T-helper 17 cell (primary cell): ENCODE measurements around the gene MAML3. TPM values are rescaled to one million over a fixed set of nuclear protein-coding genes. Genes with fewer than 3 reads are reported as not detected.

ENCODE experiments used
- ATAC-seq: fragments of 150-1000 bp; cut with Tn5 transposase; 2 replicates; pipeline ENCODE4 v1.10.0; 2021; ENCODE audit warnings: mild to moderate bottlenecking, moderate library complexity
- DNase-seq, 3 donors: peaks; one replicate each; pipeline versions ENCODE4 v3.0.0 to v3.0.0-alpha.2; 2020 to 2021
- H3K9me3 ChIP-seq: one replicate; pipeline ENCODE4 v1.7.0; 2013; ENCODE audit warnings: low read length, mild to moderate bottlenecking; ENCODE audit not compliant: control insufficient read depth, poor library complexity, severe bottlenecking
- H3K27ac Mint-ChIP-seq: one replicate; pipeline ENCODE4 v1.8.0; 2022; ENCODE audit warnings: mild to moderate bottlenecking, moderate library complexity, mixed read lengths
- H3K27me3 Mint-ChIP-seq: one replicate; pipeline ENCODE4 v1.8.0; 2022; ENCODE audit warnings: mixed read lengths
- H3K36me3 Mint-ChIP-seq: one replicate; pipeline ENCODE4 v1.8.0; 2022; ENCODE audit warnings: low read depth, mixed read lengths
- H3K4me1 Mint-ChIP-seq: one replicate; pipeline ENCODE4 v1.8.0; 2022; ENCODE audit warnings: mild to moderate bottlenecking, mixed read lengths
- H3K4me3 Mint-ChIP-seq: one replicate; pipeline ENCODE4 v1.8.0; 2022; ENCODE audit warnings: mild to moderate bottlenecking, moderate library complexity, mixed read lengths
- total RNA-seq, 4 donors: library from RNA in 2 of 4; stranded (reverse) in 2 of 4; gene quantifications; one replicate each; pipeline ENCODE4 v1.2.3 and lab custom pipeline; 2022 to 2026

Gene MAML3
- total RNA-seq, 2 donors from 2014 or later: 1.1 to 4.2 TPM

DNA sequence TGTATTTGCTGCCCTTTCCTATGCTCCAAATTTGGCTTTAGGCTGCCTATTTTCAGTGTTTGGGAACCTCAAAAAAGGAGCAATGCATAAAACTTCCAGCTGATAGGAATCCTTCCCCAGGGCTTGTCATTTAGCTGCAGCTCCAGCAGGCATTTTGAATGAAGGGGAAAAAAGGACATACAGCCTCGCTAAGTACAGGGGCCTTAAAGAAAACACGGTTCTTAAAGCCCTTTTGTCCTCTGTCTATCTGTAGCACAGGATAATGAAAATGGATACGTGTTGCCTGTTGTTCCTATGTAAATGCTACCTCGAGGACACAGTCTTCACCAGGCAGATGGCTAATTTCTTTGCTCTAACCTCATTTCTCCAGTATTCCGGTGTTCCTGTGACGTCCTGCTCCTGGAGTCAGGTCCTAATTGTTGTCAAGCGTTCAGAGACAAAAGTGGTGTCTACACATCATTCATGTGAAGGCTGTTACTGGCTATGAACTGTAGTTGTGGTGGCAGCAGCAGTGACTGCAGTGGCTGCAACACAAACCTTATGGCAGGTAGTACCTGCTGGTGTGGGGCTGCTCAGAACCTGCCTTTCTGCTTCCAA, 371.0 kb downstream of the MAML3 start:
- Mint-ChIP-seq H3K4me3 (no peak overlapping the region), H3K27ac (no peak overlapping the region), H3K27me3 (peaks cover under 1% of the 10 kb centered on the region), H3K36me3 (no peaks in the 10 kb centered on the region), H3K4me1 (no peaks in the 10 kb centered on the region)
- ATAC-seq: no peak
- H3K9me3 ChIP-seq: no peaks in the 10 kb centered on the region
- no peak for DNase-seq

DNA sequence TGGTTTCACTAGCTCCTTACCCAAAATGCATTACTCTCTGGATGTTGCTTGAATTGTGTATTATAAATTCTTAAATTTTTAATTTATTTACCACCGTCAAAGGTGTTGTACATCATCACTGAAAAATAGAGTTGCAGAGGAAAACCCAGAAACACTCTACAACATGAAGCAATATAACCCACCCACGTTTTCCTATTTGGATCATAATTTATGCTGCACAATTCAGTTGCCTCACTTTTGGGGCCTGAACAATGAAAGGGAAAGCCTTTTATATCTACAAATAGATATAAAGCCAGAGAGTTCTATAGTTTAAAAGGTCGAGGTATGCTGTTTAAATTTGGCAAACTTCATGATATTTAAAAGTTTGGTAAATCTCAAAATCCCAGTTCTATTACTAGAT, 372.9 kb downstream of the MAML3 start:
- Mint-ChIP-seq H3K36me3 (no peaks in the 10 kb centered on the region), H3K27ac (no peak overlapping the region), H3K4me3 (no peak overlapping the region), H3K27me3 (peaks cover 4% of the 10 kb centered on the region), H3K4me1 (no peaks in the 10 kb centered on the region)
- H3K9me3 ChIP-seq: no peaks in the 10 kb centered on the region
- DNase-seq: no peak
- no peak for ATAC-seq

DNA sequence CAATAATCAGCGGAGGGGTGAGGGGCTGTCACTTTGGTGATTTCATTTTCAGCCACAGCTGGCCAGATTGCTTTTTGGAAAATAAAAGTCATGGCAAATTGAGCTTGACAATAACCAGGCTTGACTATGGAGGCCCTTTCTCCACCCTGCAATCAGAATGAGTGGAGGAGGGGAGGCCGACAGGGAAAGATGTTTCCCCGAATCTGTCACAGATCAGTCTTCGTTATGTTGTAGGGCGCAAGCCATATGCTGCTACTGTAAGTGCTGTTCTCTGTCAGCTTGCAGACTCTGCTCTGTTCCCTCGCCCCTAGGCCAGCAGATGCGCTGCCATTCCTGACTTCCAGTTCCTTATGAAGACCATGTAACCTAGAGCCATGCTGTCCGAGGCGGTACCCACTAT, 374.3 kb downstream of the MAML3 start:
- ATAC-seq (no peak), DNase-seq (no peak)
- H3K9me3 ChIP-seq: no peaks in the 10 kb centered on the region
- Mint-ChIP-seq H3K27ac (no peak overlapping the region), H3K4me1 (no peaks in the 10 kb centered on the region), H3K27me3 (peaks cover 8% of the 10 kb centered on the region), H3K4me3 (no peak overlapping the region), H3K36me3 (no peaks in the 10 kb centered on the region)

DNA sequence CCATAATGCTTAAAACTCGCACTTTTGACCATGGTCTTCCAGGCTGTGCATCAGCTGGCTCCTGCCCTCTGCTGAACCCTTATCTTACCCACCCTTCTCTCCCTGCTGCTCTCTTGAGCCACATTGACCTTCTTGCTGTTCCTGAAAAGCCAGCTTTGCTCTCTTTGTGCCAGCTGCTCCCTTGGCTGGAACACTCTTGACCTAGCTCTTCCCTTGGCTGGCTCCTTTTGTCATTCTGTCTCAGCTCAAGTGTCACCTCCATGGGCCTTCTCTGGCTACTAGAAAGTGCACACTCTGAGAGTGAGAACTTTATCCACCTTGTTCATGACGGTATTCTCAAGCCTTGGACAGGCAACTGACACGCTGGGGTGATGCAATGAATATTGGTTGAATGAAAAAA, 376.2 kb downstream of the MAML3 start:
- ATAC-seq: no peak
- Mint-ChIP-seq H3K4me3 (no peak overlapping the region), H3K36me3 (no peaks in the 10 kb centered on the region), H3K4me1 (no peaks in the 10 kb centered on the region), H3K27me3 (peaks cover 8% of the 10 kb centered on the region), H3K27ac (no peak overlapping the region)
- H3K9me3 ChIP-seq: no peaks in the 10 kb centered on the region
- DNase-seq: no peak

DNA sequence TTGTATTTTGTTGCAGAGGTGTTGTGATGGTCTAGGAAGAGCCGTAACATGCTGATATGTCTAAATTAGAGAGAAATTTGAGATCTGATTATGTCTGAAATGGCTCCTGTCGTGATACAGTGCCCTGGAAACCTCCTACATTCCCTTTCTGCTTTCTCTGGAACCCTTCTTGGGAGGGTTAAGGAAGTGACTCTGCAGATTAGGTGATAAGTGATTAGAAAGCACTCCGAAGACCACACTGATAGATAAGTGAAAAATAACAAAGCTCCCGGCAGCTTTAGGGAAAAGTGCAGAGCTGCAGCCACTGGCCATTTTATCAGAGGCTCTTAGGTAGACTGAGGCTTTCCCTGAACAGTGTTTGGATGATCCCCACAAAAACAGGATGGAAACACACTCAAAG, 377.7 kb downstream of the MAML3 start:
- Mint-ChIP-seq H3K4me3 (no peak overlapping the region), H3K27me3 (peaks cover 8% of the 10 kb centered on the region), H3K4me1 (no peaks in the 10 kb centered on the region), H3K36me3 (no peaks in the 10 kb centered on the region), H3K27ac (no peak overlapping the region)
- ATAC-seq (no peak), DNase-seq (no peak)
- H3K9me3 ChIP-seq: no peaks in the 10 kb centered on the region

DNA sequence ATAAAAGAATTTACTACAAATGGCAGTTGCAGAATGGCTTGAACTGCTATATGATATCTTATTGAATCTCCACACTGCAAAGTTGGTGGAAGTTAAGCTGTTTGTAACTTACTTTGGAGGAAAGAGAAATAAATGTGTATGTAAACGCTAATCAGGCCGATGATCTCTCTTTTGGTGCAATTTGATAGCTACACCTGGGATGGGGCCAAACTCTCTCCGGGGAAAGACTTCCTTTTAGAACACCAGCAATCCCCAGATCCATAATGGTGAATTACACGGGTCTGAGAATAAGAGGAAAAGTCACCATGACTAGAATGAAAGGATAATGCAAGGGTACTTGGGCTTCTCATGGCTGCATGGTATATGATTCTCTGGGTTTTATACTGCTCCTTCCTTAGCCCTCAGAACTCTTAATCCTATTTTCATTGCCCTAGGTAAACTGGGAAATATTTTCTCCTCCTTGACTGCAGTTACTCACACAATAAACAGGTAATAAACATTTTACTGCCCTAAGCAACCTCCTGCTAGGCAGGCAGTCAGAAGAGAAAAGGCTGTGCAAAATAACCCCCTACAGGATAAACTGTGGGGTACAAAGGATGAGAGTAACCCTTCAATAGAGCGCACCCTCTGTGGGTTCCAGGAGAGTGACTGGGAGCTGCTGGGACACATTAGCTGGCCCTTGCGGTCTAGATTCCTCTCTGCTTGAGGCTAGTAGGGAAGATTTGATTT, 379.1 kb downstream of the MAML3 start:
- DNase-seq (no peak), ATAC-seq (no peak)
- Mint-ChIP-seq H3K27me3 (peaks cover 15% of the 10 kb centered on the region), H3K4me3 (no peak overlapping the region), H3K36me3 (no peaks in the 10 kb centered on the region), H3K4me1 (no peaks in the 10 kb centered on the region), H3K27ac (no peak overlapping the region)
- no peaks in the 10 kb centered on the region for H3K9me3 ChIP-seq

DNA sequence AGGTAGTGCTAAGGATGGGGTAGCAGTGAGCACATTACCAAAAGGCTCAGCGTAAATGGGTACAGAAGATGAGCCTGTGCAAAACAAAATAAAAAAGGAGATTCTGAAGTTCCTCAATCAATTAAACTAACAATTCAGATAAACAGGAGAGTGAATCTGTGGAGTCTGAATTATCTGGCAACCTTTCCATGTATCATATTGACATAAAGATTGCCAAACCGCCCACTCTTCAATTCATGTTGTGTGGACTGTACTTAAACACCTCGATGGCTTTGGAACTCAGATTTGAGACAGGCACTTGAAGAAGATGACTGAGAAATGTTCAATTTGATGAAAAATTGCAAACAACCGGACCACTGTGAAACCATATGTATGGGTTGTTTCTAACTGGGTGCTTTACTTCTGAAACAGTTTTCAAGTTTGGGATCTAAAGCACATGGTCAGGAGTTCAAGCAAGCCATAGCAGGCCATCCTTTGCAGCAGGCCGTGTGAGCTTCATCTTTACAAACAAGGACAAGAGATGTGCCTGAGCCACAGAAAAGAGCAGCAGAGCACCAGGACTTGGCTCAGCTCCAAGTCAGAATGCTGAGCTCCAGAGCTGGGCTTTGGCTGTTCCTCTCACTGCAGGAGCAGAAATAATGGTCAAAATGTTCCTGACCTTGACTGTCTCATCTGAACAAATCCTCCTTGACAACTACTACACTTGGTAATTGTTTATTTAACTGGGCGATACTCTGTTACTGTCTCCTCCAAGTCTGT, 380.2 kb downstream of the MAML3 start:
- no peaks in the 10 kb centered on the region for H3K4me1 Mint-ChIP-seq
- H3K27me3 Mint-ChIP-seq: peaks cover 15% of the 10 kb centered on the region
- no peaks in the 10 kb centered on the region for H3K36me3 Mint-ChIP-seq
- H3K9me3 ChIP-seq: no peaks in the 10 kb centered on the region
- no peak overlapping the region for H3K27ac Mint-ChIP-seq
- DNase-seq (no peak), ATAC-seq (no peak)
- H3K4me3 Mint-ChIP-seq: no peak overlapping the region

DNA sequence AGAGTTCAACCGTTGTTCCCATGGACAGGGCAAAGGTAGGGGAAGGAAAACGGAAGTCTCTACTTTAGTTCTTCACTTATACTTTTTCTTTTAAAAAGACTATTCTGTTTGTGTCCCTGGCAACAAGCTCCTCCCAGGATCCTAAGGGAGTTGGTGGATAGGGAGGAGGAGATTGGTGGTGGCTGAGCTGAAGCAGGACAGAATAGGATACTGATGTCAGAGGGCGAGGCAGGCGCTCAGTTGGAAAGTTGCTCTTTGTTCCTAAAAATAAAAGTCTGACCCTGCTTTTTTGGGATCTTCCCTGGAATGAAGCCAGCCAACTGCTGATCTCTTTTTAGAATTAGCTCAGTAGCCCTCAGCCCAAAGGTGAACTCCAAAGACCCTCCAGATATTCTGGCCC, 383.6 kb downstream of the MAML3 start:
- no peak overlapping the region for H3K27ac Mint-ChIP-seq

DNA sequence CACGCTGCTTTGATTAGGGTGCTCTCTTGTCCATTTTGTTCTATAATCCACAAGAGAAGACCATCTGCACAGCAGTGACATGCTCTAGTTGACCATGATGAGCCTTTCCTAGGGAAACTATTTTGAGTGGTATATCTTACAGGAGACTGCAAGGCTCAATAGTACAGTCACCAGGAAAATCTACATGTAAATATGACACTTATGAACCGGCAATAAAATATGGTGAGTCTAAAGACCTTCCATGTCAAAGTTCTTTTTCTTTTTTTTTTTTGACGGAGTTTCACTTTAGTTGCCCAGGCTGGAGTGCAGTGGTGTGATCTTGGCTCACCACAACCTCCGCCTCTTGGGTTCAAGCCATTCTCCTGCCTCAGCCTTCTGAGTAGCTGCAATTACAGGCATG, 384.6 kb downstream of the MAML3 start:
- Mint-ChIP-seq H3K36me3 (no peaks in the 10 kb centered on the region), H3K27ac (no peak overlapping the region), H3K4me3 (no peak overlapping the region), H3K4me1 (no peaks in the 10 kb centered on the region), H3K27me3 (peaks cover 7% of the 10 kb centered on the region)
- ATAC-seq (no peak), DNase-seq (no peak)
- H3K9me3 ChIP-seq: no peaks in the 10 kb centered on the region

More for the DNA sequence above, 383.6 kb downstream of the MAML3 start:
- Mint-ChIP-seq H3K27me3 (peaks cover 7% of the 10 kb centered on the region), H3K4me1 (no peaks in the 10 kb centered on the region), H3K4me3 (no peak overlapping the region), H3K36me3 (no peaks in the 10 kb centered on the region)
- DNase-seq: no peak
- no peaks in the 10 kb centered on the region for H3K9me3 ChIP-seq
- no peak for ATAC-seq

DNA sequence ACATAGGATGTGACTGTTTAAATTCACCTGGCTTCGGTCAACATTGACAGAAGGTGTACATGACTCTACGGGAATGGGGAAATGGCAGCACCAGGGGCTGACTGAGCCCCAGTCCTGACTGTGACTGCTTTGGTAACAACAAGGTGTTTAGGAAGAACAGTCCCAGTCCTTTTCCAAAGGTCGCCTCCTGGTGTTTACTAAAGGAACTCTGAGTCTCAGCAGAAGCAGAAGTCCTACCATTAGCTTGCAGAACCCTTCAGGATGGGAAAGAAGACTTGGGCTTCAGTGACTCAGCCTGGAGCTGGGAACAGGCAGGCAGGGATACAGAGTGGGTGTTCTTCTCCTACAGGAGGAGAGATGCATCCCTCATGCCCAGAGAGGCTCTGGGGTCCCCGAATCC, 385.1 kb downstream of the MAML3 start:
- no peak overlapping the region for H3K4me3 Mint-ChIP-seq
- H3K9me3 ChIP-seq: no peaks in the 10 kb centered on the region

DNA sequence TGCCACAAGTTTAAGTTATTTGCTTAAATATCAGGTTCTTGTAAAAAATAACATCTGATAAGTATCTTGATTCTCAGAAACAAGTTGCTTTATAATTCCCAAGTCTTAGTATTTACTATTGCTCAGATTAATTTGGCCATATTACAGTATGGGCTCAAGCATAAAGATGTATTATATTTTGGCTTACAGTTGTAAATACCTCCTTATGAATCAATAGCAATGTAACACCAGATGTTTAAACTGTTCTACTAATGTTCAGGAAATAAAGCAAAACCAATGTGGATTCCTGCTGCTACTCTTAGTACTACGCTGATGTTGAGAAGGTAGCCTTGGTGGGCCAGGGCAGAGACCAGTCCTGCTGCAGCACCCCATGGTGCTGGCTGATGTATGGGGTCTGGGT, 385.6 kb downstream of the MAML3 start:
- no peak overlapping the region for H3K4me3 Mint-ChIP-seq
- DNase-seq: no peak
- no peak overlapping the region for H3K27ac Mint-ChIP-seq

More for the DNA sequence above, 385.1 kb downstream of the MAML3 start:
- Mint-ChIP-seq H3K4me1 (no peaks in the 10 kb centered on the region), H3K27me3 (peaks cover 7% of the 10 kb centered on the region), H3K36me3 (no peaks in the 10 kb centered on the region), H3K27ac (no peak overlapping the region)
- DNase-seq (no peak), ATAC-seq (no peak)

DNA sequence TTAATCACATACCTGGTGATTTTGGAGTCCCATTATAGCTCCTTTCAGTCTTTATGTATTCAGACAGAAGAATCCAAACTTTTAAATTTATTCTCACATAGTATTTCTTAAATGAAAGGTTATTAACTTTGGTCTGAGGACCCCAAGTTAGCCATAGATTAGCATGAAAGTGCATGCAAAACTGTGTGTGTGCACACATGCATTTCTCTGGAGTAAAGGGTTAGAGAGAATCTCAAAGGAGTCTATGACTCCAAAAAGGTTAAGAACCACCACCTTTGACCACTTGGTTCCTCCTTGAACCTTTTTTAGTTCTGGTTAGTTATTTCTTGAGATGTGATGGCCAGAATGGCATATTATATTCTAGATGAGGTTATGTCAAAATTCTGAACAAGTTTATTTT, 386.4 kb downstream of the MAML3 start:
- H3K9me3 ChIP-seq: no peaks in the 10 kb centered on the region
- peaks cover 7% of the 10 kb centered on the region for H3K27me3 Mint-ChIP-seq
- no peaks in the 10 kb centered on the region for H3K36me3 Mint-ChIP-seq
- no peak for DNase-seq
- no peak for ATAC-seq
- no peak overlapping the region for H3K27ac Mint-ChIP-seq
- H3K4me1 Mint-ChIP-seq: no peaks in the 10 kb centered on the region
- H3K4me3 Mint-ChIP-seq: no peak overlapping the region

More for the DNA sequence above, 385.6 kb downstream of the MAML3 start:
- H3K36me3 Mint-ChIP-seq: no peaks in the 10 kb centered on the region
- no peaks in the 10 kb centered on the region for H3K9me3 ChIP-seq
- H3K4me1 Mint-ChIP-seq: no peaks in the 10 kb centered on the region
- peaks cover 7% of the 10 kb centered on the region for H3K27me3 Mint-ChIP-seq
- ATAC-seq: no peak

DNA sequence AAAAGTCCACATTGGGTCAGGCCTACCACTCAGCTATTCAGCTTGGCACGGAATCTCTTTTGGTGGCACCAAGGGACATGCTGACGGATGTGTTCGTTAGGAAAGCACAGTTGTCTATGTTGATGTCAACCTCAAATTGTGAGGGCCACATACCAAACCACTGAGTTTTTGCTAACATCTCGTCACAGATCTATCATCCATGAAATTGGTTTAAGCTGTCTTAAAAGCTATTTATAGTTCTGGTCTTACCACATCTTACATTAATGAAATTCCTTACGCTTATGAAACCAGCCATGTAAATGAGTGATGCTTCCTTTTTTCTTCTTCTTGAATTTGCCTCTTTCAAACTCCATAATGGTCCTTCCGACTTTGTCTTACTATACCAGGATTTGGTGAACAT, 386.8 kb downstream of the MAML3 start:
- no peaks in the 10 kb centered on the region for H3K9me3 ChIP-seq
- DNase-seq (no peak), ATAC-seq (no peak)
- H3K36me3 Mint-ChIP-seq: no peaks in the 10 kb centered on the region
- H3K4me3 Mint-ChIP-seq: no peak overlapping the region
- H3K27ac Mint-ChIP-seq: no peak overlapping the region
- H3K27me3 Mint-ChIP-seq: peaks cover 7% of the 10 kb centered on the region
- no peaks in the 10 kb centered on the region for H3K4me1 Mint-ChIP-seq
